Measurements from ENCODE around the gene LRRC36. TPM values are rescaled to one million over a fixed set of nuclear protein-coding genes. Genes with fewer than 3 reads are reported as not detected.

LRRC36 gene
- total RNA-seq, 4 donors from 2014 or later: not detected

DNA sequence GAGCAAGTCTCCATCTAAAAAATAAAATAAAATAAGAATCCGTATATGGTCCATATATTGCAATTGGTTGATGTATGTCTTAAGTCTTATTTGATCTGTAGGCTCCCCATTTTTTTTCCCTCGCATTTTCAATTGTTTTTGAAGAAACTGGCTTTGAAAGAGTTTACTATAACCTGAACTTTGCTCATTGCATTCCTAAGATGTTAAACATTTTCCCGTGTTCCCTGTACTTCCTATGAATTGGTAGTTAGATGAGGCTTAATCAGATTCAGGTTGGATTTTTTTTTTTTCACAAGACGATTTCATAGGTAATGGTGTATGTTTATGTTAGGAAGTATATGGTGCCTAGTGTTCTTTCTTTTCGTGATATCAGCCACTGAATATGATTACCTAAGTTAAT lies 3.3 kb downstream of the LRRC36 start:
- Histone ChIP-seq H3K4me3 (no peak overlapping the region), H3K36me3 (no peaks in the 10 kb centered on the region), H3K27ac (no peak overlapping the region), H3K9me3 (no peaks in the 10 kb centered on the region), H3K27me3 (peaks cover 4 to 16% (median 6%) of the 10 kb centered on the region in 3 donors), H3K4me1 (no peaks in the 10 kb centered on the region)
- TF ChIP-seq POLR2A (IDR thresholded peaks at IDR 0.05): no peak
- in situ Hi-C loops (cut with MboI; ENCODE audit: low sequenced_read_pairs in 4 of 4): no loop called here
- ATAC-seq (no peak), DNase-seq (no peak)
- intact Hi-C loops (cut with DNase I; ENCODE audit: low total_unique reads): no loop called here

- Histone ChIP-seq H3K36me3 (no peaks in the 10 kb centered on the region), H3K4me3 (no peak overlapping the region), H3K27me3 (no peaks in the 10 kb centered on the region), H3K4me1 (no peaks in the 10 kb centered on the region), H3K27ac (no peak overlapping the region), H3K9me3 (no peaks in the 10 kb centered on the region)
- ATAC-seq (no peak), DNase-seq (no peak)
- TF ChIP-seq, protein P1, sequence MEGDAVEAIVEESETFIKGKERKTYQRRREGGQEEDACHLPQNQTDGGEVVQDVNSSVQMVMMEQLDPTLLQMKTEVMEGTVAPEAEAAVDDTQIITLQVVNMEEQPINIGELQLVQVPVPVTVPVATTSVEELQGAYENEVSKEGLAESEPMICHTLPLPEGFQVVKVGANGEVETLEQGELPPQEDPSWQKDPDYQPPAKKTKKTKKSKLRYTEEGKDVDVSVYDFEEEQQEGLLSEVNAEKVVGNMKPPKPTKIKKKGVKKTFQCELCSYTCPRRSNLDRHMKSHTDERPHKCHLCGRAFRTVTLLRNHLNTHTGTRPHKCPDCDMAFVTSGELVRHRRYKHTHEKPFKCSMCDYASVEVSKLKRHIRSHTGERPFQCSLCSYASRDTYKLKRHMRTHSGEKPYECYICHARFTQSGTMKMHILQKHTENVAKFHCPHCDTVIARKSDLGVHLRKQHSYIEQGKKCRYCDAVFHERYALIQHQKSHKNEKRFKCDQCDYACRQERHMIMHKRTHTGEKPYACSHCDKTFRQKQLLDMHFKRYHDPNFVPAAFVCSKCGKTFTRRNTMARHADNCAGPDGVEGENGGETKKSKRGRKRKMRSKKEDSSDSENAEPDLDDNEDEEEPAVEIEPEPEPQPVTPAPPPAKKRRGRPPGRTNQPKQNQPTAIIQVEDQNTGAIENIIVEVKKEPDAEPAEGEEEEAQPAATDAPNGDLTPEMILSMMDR (IDR thresholded peaks at IDR 0.05 in 4 of 5, conservative IDR thresholded peaks at IDR 0.05 in 1 of 5): no peak
- TF ChIP-seq POLR2A (IDR thresholded peaks at IDR 0.05): no peak
- in situ Hi-C loops (cut with MboI; ENCODE audit: low sequenced_read_pairs in 4 of 4): no loop called here
- intact Hi-C loops (cut with DNase I; ENCODE audit: low total_unique reads): no loop called here
Observed at GRCh38 chr16:67333315-67333714, 6.7 kb downstream of the LRRC36 start.

- no peaks in the 10 kb centered on the region for H3K4me1 ChIP-seq
- H3K4me3 ChIP-seq: no peak overlapping the region
- ATAC-seq (no peak), DNase-seq (no peak)
- TF ChIP-seq, protein P1 (IDR thresholded peaks at IDR 0.05 in 4 of 5, conservative IDR thresholded peaks at IDR 0.05 in 1 of 5): no peak
- no peak for TF ChIP-seq POLR2A (IDR thresholded peaks at IDR 0.05)
- intact Hi-C loops (cut with DNase I; ENCODE audit: low total_unique reads) (no loop called here), in situ Hi-C loops (cut with MboI; ENCODE audit: low sequenced_read_pairs in 4 of 4) (no loop called here)
- no peaks in the 10 kb centered on the region for H3K36me3 ChIP-seq
- H3K9me3 ChIP-seq: no peaks in the 10 kb centered on the region
- no peaks in the 10 kb centered on the region for H3K27me3 ChIP-seq
- H3K27ac ChIP-seq: no peak overlapping the region
Observed at GRCh38 chr16:67336116-67336515, 9.5 kb downstream of the LRRC36 start.

- Histone ChIP-seq H3K27ac (no peak overlapping the region), H3K4me1 (no peaks in the 10 kb centered on the region), H3K36me3 (no peaks in the 10 kb centered on the region), H3K9me3 (no peaks in the 10 kb centered on the region), H3K27me3 (no peaks in the 10 kb centered on the region), H3K4me3 (no peak overlapping the region)
- in situ Hi-C loops (cut with MboI; ENCODE audit: low sequenced_read_pairs in 4 of 4) (no loop called here), intact Hi-C loops (cut with DNase I; ENCODE audit: low total_unique reads) (no loop called here)
- no peak for TF ChIP-seq POLR2A (IDR thresholded peaks at IDR 0.05)
- TF ChIP-seq, protein P1 (IDR thresholded peaks at IDR 0.05 in 4 of 5, conservative IDR thresholded peaks at IDR 0.05 in 1 of 5): no peak
- no peak for ATAC-seq
- DNase-seq: no peak
Observed at GRCh38 chr16:67336648-67337047, 10.0 kb downstream of the LRRC36 start.

DNA sequence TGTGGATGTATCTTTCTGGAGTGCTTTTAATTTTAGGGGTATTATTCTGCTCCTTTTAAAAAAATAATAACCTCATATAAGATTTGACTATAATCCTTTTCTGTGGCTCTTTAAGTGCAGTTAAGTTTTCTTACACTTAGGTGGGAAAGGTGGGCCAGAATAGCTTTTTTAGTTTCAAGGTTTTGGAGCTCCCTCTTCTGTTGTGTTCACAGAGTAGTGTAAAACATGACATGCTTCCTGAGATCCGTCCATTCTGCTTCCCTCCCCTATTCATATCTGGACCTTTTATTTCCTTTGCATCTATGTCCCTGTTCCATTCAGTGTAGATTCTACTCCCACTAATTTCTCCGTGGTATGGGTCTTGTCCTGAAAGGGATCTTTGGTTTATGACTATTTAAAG lies 12.8 kb downstream of the LRRC36 start:
- no peak for DNase-seq
- Histone ChIP-seq H3K4me1 (no peaks in the 10 kb centered on the region), H3K36me3 (no peaks in the 10 kb centered on the region), H3K9me3 (no peaks in the 10 kb centered on the region), H3K27ac (no peak overlapping the region), H3K27me3 (no peaks in the 10 kb centered on the region), H3K4me3 (no peak overlapping the region)
- in situ Hi-C loops (cut with MboI; ENCODE audit: low sequenced_read_pairs in 4 of 4) (no loop called here), intact Hi-C loops (cut with DNase I; ENCODE audit: low total_unique reads) (no loop called here)
- no peak for ATAC-seq
- TF ChIP-seq, protein P1 (IDR thresholded peaks at IDR 0.05 in 4 of 5, conservative IDR thresholded peaks at IDR 0.05 in 1 of 5): no peak
- no peak for TF ChIP-seq POLR2A (IDR thresholded peaks at IDR 0.05)
